ENCODE measurements around the gene DCUN1D4.
"Not testable (repeated sequence)": the region's sequence is repeated elsewhere in the genome, so short reads cannot be mapped to it uniquely, and the experiment has no call there.

The DCUN1D4 gene

DNA sequence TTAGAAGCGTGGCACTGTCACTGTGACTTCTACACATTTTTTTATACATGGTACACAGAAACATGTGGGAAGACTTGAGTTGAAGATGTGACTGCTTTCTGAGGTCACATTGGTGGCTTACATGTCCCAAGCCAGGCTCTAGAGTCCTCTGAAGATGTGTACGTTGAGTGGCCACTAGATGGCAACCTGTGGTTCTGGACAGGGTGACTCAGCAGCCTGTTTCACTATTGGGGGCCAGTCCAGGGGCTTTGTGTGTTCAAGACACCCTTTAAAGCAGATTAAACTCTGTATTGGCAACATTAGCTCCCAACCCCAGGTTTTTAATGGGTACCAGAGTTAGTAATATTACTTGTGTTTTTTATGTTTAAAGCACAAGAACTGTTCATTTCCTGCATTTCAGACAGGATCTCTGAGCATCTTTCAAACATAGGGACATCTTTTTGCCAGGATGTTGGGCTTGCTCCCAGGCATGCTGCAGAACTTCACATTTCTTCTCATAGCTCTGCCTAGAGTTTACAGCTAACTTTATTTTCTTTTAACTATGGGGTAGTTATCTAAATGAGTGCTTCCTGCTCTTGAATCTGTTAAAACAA, 53.0 kb downstream of the DCUN1D4 start:
- no peak for DNase-seq

- DNase-seq: no peak
Measured at GRCh38 chr4:51901363-51901762, 58.4 kb downstream of the DCUN1D4 start.

DNA sequence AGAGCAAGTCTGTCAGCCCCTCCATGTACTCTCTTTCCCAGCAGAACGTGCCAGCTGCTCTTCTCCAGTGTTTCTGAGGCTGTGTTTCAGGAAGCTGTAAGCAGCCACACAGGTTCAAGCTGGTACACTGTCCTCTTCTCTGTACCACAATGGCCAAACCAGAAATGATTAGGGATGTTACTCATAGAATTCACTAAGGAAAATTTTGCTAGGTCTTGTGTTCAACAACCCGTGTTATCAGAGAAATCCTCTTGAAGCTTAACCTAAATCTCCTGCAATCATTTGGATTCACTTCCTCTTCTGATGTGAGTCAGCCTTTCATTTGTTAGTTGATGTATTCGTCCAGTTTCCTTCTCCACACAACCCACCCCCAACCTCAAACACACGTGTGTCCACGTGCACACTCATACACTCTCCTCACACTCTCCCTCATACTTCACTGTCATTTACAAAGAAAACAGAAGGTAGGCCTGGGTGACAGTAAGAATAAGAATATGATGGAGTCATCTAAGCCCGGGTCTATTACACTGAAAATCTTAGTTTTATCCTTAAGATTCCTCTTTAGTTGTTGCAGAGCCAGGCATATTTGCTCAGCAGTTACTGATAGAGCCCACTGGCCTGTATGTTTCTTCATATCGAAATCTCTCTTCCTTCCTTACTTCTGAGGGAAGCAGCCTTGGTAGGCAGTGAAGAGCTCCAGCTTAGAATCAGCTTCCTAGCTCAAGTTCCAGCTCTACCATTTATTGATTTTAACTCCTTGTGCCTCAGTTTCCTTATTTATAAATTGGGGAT, 63.4 kb downstream of the DCUN1D4 start:
- DNase-seq: no peak

- DNase-seq: no peak
Measured at GRCh38 chr4:51907006-51907669, 64.2 kb downstream of the DCUN1D4 start.

GRCh38 chr4:51909236-51909703, 66.3 kb downstream of the DCUN1D4 start:
- DNase-seq: no peak

- no peak for DNase-seq
Measured at GRCh38 chr4:51918251-51918650, 75.3 kb downstream of the DCUN1D4 start.

DNA sequence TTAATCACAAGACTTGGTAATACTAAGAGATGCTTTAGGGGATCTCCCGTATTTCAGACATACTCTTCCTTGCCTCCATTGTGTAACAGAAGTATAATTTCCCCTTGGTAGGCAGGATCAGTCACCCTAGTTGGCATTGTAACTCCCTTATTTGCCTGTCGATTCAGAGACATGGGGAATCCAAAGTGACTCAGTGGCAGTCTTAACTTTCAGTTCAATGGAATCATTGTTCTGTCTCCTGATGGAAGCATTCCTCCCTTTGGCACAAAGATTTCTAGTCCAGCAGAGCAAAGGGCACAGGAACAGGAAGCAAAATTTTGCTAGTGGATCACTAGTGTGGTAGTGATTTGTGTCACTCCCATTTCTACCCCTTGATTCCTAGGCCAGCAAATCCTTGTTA, 80.4 kb downstream of the DCUN1D4 start:
- no peak for DNase-seq

DNA sequence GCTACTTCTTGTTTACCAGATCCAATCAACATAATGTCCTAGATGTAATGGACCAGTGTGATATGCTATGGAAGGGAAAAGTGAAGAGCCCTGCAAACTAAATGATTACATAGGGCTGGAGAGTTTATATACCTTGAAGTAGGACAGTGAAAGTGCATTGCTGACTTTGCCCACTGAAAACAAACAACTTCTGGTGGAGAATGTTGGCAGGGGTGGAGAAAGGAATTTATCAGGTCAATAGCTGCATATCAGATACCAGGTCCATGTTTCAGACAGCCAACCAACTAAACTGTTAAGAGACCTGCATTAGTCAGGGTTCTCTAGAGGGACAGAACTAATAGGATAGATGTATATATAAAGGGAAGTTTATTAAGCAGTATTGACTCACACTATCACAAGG, 82.4 kb downstream of the DCUN1D4 start:
- DNase-seq: no peak

DNA sequence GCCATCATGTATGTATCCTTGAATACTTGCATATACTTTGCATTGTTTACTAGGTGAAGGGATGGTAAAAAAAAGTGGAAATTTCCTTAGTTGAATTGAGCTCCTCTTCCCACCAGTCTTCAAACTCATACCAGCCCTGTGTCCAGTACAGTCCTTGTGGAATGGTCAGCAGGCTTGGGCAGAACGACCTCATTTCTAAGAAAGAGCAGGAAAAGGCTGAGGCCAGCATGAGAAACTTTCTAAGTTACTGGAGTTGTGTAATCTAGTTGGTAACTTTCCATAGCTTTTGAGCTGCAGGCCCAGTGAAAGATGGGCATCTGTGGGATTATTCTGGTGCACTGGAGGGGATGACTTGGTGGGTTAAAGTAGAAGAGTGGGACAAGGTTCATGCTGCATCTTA, 87.6 kb downstream of the DCUN1D4 start:
- DNase-seq: no peak

- DNase-seq: no peak
Measured at GRCh38 chr4:51931461-51931860, 88.5 kb downstream of the DCUN1D4 start.

DNA sequence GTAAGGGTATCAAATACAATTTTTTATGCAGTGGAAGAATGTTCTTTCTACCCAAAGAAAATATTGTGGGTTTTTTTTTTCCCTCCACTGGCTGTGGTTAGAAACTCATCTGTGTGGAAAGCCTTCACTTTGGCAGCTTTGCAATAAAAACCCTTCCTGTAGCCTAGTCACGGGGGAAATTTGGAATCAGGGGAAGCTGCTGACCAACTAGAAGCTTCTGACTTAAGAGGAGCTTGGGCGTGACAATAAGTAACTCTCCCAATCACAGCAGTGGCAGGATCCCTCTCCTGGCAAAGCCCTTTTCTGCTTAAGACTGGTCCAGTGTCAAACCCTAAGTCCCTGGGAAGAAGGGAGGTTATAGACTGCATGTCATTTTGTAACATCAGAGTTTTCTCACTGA, 89.3 kb downstream of the DCUN1D4 start:
- DNase-seq: no peak

GRCh38 chr4:51932684-51933083, 89.7 kb downstream of the DCUN1D4 start:
- DNase-seq: no peak

DNA sequence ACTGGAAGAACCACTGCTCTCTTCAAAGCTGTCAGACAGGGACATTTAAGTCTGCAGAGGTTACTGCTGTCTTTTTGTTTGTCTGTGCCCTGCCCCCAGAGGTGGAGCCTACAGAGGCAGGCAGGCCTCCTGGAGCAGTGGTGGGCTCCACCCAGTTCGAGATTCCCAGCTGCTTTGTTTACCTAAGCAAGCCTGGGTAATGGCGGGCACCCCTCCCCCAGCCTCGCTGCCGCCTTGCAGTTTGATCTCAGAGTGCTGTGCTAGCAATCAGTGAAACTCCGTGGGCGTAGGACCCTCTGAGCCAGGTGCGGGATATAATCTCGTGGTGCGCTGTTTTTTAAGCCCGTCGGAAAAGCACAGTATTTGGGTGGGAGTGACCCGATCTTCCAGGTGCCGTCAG, 97.5 kb downstream of the DCUN1D4 start:
- DNase-seq: not testable (repeated sequence)

GRCh38 chr4:51942108-51942832, 99.3 kb downstream of the DCUN1D4 start:
- DNase-seq: no peak

- no peak for DNase-seq
Measured at GRCh38 chr4:51942833-51943215, 99.9 kb downstream of the DCUN1D4 start.

- DNase-seq: no peak
Measured at GRCh38 chr4:51943221-51943620, 100.3 kb downstream of the DCUN1D4 start.

- no peak for DNase-seq
Measured at GRCh38 chr4:51958199-51958968, 115.4 kb downstream of the DCUN1D4 start.

GRCh38 chr4:51960486-51960885, 117.5 kb downstream of the DCUN1D4 start:
- DNase-seq: no peak

DNA sequence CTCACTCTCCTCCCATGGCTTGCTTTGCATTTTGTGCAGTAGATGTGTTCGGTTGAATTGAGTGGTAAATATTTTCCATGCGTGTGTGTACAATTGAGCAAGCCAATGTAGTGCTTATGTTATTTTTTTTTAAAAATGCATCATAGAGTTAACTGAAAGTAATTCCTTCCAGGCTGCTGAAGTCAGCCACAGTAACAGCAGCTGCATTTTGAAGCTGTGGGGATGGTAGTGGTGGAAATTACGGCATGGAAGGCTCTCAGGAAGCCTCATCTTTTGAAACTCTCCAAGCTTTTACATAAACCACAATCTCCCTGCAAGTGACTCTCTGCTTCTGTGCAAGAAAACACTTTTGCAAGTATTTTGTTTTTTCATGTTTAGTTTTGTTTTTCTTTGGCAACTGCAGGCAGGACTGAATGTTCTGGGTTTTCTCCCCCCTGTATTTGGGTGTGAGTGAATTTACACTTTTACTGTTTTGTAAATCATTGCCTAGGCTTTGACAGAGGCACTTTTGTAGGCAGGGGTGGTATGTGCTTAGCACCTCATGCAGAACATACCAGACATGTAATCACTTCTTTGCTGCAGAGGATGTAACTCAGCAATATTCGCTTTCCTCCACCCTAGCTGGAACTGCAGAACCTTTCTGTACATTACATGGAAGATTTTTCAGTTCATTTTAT, 121.0 kb downstream of the DCUN1D4 start:
- DNase-seq: no peak

GRCh38 chr4:51965862-51966261, 122.9 kb downstream of the DCUN1D4 start:
- no peak for DNase-seq
